Epithelial cell of esophagus (primary cell): ENCODE measurements around the gene NTM.

Experiments used
- DNase-seq: peaks from one replicate; pipeline ENCODE4 v3.0.0; 2010; ENCODE audit warnings: low read depth
- H3K4me3 ChIP-seq: 2 replicates; pipeline ENCODE4 v1.5.1; 2011; ENCODE audit warnings: mild to moderate bottlenecking, low read length, control low read depth
- TF ChIP-seq, protein P1 (sequence below): IDR thresholded peaks from 2 replicates; pipeline ENCODE4 v1.5.1; 2011; ENCODE audit warnings: low read depth, mild to moderate bottlenecking, low read length, control low read depth, inconsistent platforms; ENCODE audit not compliant: insufficient read depth; ENCODE audit errors: missing control alignments

Gene NTM

DNA sequence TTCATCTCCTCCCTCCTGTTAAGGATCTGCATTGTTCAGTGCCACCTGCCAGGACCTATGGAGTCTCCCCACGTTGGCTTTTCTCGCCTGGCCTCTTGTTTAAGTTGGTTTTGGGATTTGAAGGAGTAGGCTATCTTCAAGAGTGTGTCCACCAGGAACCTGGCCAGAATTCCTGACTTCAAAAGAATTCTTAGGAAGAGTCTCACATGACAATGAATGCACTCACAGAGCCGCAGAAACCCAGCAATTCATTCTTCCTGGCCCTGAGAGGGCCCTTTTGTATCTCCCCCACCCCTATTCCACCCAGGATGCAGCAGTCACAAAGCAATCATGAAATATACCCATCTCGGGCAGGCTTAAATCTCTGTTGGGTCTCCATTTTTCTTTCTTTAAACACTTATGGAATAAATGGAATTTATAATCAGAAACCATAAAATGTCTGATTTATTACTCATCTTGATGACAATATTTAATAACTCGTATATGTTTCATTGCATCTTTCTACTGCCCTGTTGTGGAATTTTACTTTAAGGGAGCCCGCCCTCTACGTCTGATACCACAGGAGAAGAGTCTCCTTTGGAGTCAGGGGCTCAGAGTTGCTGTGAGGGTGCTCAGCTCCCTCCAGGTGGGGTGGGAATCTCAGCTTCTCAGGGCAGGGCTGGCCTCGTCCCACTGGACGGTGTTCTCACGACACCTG, 507.0 kb downstream of the NTM start:
- DNase-seq: no peak
- TF ChIP-seq, protein P1, sequence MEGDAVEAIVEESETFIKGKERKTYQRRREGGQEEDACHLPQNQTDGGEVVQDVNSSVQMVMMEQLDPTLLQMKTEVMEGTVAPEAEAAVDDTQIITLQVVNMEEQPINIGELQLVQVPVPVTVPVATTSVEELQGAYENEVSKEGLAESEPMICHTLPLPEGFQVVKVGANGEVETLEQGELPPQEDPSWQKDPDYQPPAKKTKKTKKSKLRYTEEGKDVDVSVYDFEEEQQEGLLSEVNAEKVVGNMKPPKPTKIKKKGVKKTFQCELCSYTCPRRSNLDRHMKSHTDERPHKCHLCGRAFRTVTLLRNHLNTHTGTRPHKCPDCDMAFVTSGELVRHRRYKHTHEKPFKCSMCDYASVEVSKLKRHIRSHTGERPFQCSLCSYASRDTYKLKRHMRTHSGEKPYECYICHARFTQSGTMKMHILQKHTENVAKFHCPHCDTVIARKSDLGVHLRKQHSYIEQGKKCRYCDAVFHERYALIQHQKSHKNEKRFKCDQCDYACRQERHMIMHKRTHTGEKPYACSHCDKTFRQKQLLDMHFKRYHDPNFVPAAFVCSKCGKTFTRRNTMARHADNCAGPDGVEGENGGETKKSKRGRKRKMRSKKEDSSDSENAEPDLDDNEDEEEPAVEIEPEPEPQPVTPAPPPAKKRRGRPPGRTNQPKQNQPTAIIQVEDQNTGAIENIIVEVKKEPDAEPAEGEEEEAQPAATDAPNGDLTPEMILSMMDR: no peak
- no peak overlapping the region for H3K4me3 ChIP-seq

DNA sequence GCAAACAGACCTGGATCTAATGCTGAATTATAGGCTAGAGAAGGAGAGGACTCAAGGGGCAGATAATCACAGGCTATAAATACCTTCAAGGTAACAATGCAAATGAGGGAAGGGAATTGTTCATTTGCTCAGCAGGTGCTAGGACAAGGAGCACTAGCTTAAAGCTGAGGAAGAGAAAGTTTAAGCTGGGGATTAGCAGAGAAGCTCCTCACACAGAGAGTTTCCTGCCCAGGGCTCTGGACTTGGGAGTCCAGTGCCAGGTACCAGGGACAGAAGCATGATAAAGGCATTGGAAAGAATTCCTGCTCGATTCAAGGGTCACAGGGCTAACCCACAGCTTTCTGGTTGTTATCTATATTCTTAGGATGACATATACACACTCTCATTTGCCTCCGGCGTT, 509.9 kb downstream of the NTM start:
- no peak for DNase-seq
- H3K4me3 ChIP-seq: no peak overlapping the region
- TF ChIP-seq, protein P1: no peak

DNA sequence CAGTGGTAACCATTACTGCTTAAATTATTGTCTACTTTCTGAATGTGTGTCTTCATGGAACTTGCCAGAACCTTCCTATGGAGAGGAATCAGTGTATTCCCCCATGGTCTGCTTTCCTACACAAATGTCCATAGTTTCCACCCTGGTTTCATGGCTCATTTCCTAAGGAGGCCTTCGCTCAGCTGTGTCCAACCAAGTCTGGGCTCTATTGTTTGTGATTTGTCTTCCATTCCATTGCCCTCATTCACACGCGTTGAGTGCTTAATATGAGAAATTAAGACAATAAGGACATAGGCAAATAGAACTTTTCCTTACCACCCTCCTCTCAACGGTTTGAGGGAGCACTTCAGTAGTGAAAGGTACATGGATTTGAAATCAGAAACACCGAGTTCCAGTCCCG, 510.6 kb downstream of the NTM start:
- TF ChIP-seq, protein P1: no peak

DNA sequence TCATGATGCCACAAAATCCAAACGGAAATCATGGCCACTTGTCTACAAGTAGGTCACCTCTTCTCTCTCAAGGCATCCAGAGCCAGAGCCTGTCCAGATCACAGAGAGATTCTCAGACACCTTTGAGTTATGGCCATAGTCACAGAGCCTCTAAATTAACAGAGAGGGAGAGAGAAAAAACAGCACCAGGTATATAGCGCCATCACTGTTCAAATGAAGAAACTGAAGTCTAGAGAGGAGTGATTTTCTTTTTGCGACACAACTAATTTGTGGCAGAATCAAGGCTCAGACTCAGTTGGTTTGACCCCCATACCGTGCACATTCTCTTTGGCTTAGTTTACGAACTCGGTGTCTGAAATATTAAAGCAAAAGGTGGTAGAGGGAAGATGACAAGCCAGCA, 512.9 kb downstream of the NTM start:
- DNase-seq: no peak
- H3K4me3 ChIP-seq: no peak overlapping the region
- TF ChIP-seq, protein P1: no peak

More for the DNA sequence above, 510.6 kb downstream of the NTM start:
- no peak overlapping the region for H3K4me3 ChIP-seq
- DNase-seq: no peak

DNA sequence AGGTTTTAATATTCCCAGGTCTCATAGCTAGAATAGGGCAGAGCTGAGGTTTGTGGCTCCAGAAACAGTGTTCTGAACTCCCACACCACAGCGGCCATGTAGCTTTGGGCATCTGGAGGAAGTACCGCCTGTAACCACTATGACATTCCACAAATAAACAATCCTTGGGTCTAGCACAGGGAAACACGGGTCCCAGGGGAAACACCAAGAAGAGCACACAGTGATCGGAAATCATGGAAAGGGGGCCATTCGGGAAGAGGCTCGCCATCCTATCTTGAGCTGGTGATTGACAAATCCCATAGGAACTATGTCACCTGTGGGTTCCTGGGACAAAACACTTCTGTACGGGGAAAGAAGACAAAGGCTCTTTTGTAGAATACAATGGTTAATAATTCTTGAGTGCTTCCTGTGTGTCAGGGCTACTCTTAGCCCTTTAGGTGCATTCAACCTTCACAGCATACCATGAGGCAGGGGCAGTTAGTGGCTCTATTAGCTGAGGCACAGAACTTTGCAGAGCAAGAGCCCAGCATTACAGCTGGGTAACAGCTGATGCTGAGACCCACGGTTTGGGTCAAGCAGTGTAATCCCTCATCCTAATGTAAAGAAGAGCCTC, 514.2 kb downstream of the NTM start:
- H3K4me3 ChIP-seq: no peak overlapping the region
- no peak for DNase-seq
- TF ChIP-seq, protein P1: no peak

DNA sequence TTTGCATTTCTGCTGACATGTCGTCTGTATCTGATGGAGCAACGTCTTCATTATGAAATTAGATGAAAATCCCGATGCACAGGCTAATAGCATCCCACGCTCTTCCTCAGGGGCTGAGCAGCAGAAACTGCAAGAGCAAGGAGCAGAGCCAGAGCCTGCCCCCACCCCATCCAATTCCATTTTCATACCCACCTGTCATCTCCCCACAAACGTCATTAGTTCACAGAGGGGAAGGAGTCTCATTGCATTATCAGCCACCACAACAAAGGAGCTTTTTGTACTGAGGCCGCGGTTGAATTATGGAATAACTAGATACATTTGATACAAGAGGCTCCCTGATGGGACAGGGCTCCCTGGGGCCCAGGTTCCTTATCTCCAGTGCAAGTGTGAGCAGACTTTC, 515.0 kb downstream of the NTM start:
- TF ChIP-seq, protein P1: no peak
- no peak for DNase-seq
- H3K4me3 ChIP-seq: no peak overlapping the region

DNA sequence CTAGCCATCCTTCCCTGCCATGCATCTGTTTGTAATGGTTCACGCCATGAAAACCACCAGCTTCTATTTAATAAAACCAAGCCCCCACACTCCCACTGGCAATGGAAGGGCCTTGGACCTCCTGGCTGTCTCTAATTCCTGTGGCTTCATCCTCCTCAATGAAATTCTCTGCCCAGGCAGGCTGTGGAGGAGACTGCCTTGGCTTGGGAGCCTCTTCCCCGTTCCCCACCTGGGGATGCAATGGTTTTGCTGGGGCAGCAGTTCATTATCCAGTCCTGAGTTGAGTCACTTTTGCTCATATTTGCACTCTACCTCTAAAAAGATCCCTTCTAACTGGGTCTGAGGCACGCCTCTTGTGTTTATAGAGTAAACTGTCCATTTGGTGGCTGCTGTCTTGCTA, 515.8 kb downstream of the NTM start:
- no peak overlapping the region for H3K4me3 ChIP-seq
- TF ChIP-seq, protein P1: no peak
- DNase-seq: peak; percentile 40
